B cell (primary cell): ENCODE measurements around the gene SPACA7. TPM values are rescaled to one million over a fixed set of nuclear protein-coding genes. Genes with fewer than 3 reads are reported as not detected.

Source experiments
- ATAC-seq: fragments of 200-7000 bp; cut with Tn5 transposase; one replicate; pipeline ENCODE4 v1.10.0; 2021; ENCODE audit warnings: low read depth, mild to moderate bottlenecking, moderate number of reproducible peaks, moderate library complexity
- CTCF ChIA-PET: fragments of 350-600 bp; sonication (Branson Sonifier 250); formaldehyde crosslinking; loops from one replicate; lab custom pipeline; 2021; ENCODE audit warnings: antibody characterized with exemption, inconsistent platforms; lab: Charles Lee
- POLR2A ChIA-PET: fragments of 350-600 bp; sonication (Branson Sonifier 250); formaldehyde crosslinking; loops from one replicate; lab custom pipeline; 2021; ENCODE audit warnings: antibody characterized with exemption; lab: Charles Lee
- DNase-seq: peaks from one replicate; pipeline ENCODE4 v3.0.0; 2013
- H2AFZ ChIP-seq: 2 replicates; pipeline ENCODE4 v1.6.1; 2012; ENCODE audit warnings: mild to moderate bottlenecking, low read depth, low read length; ENCODE audit not compliant: insufficient read depth, poor library complexity, severe bottlenecking
- H3K27ac ChIP-seq, 2 donors: 1 replicate in 1 of 2; 2 replicates in 1 of 2; pipeline ENCODE4 v1.5.1; 2012 to 2013; ENCODE audit warnings: low read length in 2 of 2, mild to moderate bottlenecking in 2 of 2, moderate library complexity in 1 of 2
- H3K27me3 ChIP-seq, 4 experiments: fragments of 200-600 bp in 1 of 4; sonication (generic) in 1 of 4; replicated peaks in 1 of 4; 1 replicate in 2 of 4; 2 replicates in 2 of 4; pipeline versions ENCODE4 v1.6.1 to v1.7.0; 2013 to 2016; ENCODE audit warnings: low read length in 3 of 4, mild to moderate bottlenecking in 2 of 4, mixed read lengths in 1 of 4, moderate library complexity in 1 of 4; ENCODE audit not compliant: insufficient read depth in 4 of 4, control insufficient read depth in 3 of 4; ENCODE audit errors: control extremely low read depth in 1 of 4
- H3K36me3 ChIP-seq, 2 experiments: replicated peaks in 1 of 2; 1 replicate in 1 of 2; 2 replicates in 1 of 2; pipeline versions ENCODE4 v1.6.1 to v1.7.1; 2013; ENCODE audit warnings: low read length in 1 of 2; ENCODE audit not compliant: insufficient read depth in 2 of 2, control insufficient read depth in 1 of 2; ENCODE audit errors: control extremely low read depth in 1 of 2, extremely low read depth in 1 of 2
- H3K4me1 ChIP-seq, 2 donors: fragments of 200-600 bp in 1 of 2; sonication (generic) in 1 of 2; 1 replicate in 1 of 2; 2 replicates in 1 of 2; pipeline versions ENCODE4 v1.5.1 to v1.6.1; 2013 to 2017; ENCODE audit warnings: low read length in 2 of 2; ENCODE audit not compliant: control insufficient read depth in 2 of 2, insufficient read depth in 2 of 2
- H3K4me2 ChIP-seq: replicated peaks from 2 replicates; pipeline ENCODE3; 2012; ENCODE audit warnings: mild to moderate bottlenecking, low read depth, low read length; ENCODE audit not compliant: poor library complexity, severe bottlenecking
- H3K4me3 ChIP-seq, 5 experiments: fragments of 200-600 bp in 1 of 5; sonication (generic) in 1 of 5; 1 replicate in 3 of 5; 2 replicates in 2 of 5; pipeline versions ENCODE4 v1.5.1 to v1.7.0; 2011 to 2016; ENCODE audit warnings: low read length in 4 of 5, mild to moderate bottlenecking in 4 of 5, low read depth in 2 of 5, control low read depth in 1 of 5, moderate library complexity in 1 of 5; ENCODE audit not compliant: insufficient read depth in 1 of 5; ENCODE audit errors: control extremely low read depth in 1 of 5, extremely low read depth in 1 of 5
- H3K79me2 ChIP-seq: fragments of 200-600 bp; sonication (generic); one replicate; pipeline ENCODE4 v1.6.0; 2016; ENCODE audit warnings: low read length; ENCODE audit not compliant: control insufficient read depth, insufficient read depth
- H3K9ac ChIP-seq: fragments of 200-600 bp; sonication (generic); 2 replicates; pipeline ENCODE4 v1.6.1; 2017; ENCODE audit warnings: mild to moderate bottlenecking, low read length, moderate library complexity
- H3K9me3 ChIP-seq, 3 donors: one replicate each; pipeline versions ENCODE4 v1.6.1 to v1.7.1; 2013; ENCODE audit warnings: low read length in 2 of 3; ENCODE audit not compliant: control insufficient read depth in 2 of 3, insufficient read depth in 1 of 3; ENCODE audit errors: control extremely low read depth in 1 of 3
- H4K20me1 ChIP-seq: 2 replicates; pipeline ENCODE4 v1.6.0; 2012; ENCODE audit warnings: mild to moderate bottlenecking, low read length; ENCODE audit not compliant: insufficient read depth, control insufficient read depth, poor library complexity, severe bottlenecking
- H3K27ac Mint-ChIP-seq: one replicate; pipeline ENCODE4 v1.8.0; 2021; ENCODE audit warnings: mixed read lengths
- H3K27me3 Mint-ChIP-seq: one replicate; pipeline ENCODE4 v1.8.0; 2021; ENCODE audit warnings: mixed read lengths
- H3K4me1 Mint-ChIP-seq: one replicate; pipeline ENCODE4 v1.8.0; 2021; ENCODE audit warnings: mixed read lengths
- H3K4me3 Mint-ChIP-seq: one replicate; pipeline ENCODE4 v1.8.0; 2021; ENCODE audit warnings: mixed read lengths
- H3K9me3 Mint-ChIP-seq: one replicate; pipeline ENCODE4 v1.8.0; 2022; ENCODE audit warnings: mixed read lengths; ENCODE audit not compliant: insufficient read depth
- EZH2 ChIP-seq: IDR thresholded peaks from 2 replicates; pipeline ENCODE4 v1.6.1; 2012; ENCODE audit warnings: borderline replicate concordance, low read depth, mild to moderate bottlenecking, moderate library complexity, low read length; ENCODE audit not compliant: insufficient read depth, poor library complexity, severe bottlenecking
- WGBS: methylation state at CpG from one replicate; pipeline ENCODE4 v1.1.5; 2013; ENCODE audit warnings: missing lambda C conversion rate; ENCODE audit not compliant: insufficient coverage; 5-methylcytosine and 5-hydroxymethylcytosine counted together
- intact Hi-C: fragments of 100-400 bp; cut with micrococcal nuclease; formaldehyde crosslinking; loops from one replicate; pipeline ENCODE4 v1.10.0; 2022
- polyA plus RNA-seq: library from polyadenylated mRNA; depleted of rRNA; stranded (reverse); fragments of >200 nt; gene quantifications from 2 replicates; pipeline ENCODE4 v1.2.3, GENCODE V29; 2012
- total RNA-seq, 2 donors: library from RNA; stranded (reverse); fragments of 120-200 nt in 1 of 2; gene quantifications; 1 replicate in 1 of 2; 2 replicates in 1 of 2; pipeline versions ENCODE4 v1.2.3 to v1.2.4, GENCODE V29; 2013 to 2022
- TF ChIP-seq, protein P1 (sequence below): fragments of 200-600 bp; IDR thresholded peaks from one replicate; pipeline ENCODE4 v1.8.0; 2022; ENCODE audit warnings: antibody characterized with exemption, mild to moderate bottlenecking

The SPACA7 gene
- total and polyA plus RNA-seq, 2 donors (not counting 1 experiment from before 2014, with no cell fraction given) = not detected

DNA sequence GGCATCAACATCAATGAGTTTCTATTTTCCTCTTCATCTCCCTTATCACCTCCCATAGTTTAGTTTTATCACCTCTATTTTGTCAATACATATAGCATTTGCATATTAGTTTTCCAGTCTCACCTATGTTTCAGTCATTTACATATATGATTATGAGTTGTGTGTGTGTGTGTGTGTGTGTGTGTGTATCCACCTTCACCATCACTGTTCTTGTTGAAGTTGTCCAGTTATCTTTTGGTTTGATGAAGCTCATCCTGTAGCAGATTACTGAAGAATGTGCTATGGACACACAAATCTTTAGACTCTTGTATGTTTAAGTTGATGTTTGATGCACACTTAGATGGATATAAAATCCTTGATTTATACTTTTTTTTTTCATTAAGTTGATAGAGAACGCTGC lies 40.5 kb downstream of the SPACA7 start:
- intact Hi-C loops = no loop called here
- no peak for TF ChIP-seq EZH2
- TF ChIP-seq, protein P1, sequence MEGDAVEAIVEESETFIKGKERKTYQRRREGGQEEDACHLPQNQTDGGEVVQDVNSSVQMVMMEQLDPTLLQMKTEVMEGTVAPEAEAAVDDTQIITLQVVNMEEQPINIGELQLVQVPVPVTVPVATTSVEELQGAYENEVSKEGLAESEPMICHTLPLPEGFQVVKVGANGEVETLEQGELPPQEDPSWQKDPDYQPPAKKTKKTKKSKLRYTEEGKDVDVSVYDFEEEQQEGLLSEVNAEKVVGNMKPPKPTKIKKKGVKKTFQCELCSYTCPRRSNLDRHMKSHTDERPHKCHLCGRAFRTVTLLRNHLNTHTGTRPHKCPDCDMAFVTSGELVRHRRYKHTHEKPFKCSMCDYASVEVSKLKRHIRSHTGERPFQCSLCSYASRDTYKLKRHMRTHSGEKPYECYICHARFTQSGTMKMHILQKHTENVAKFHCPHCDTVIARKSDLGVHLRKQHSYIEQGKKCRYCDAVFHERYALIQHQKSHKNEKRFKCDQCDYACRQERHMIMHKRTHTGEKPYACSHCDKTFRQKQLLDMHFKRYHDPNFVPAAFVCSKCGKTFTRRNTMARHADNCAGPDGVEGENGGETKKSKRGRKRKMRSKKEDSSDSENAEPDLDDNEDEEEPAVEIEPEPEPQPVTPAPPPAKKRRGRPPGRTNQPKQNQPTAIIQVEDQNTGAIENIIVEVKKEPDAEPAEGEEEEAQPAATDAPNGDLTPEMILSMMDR = no peak
- H3K4me3 ChIP-seq = no peak overlapping the region
- H3K9me3 ChIP-seq = peaks cover 0 to 32% (median 29%) of the 10 kb centered on the region in 3 donors
- Mint-ChIP-seq H3K27ac (no peak overlapping the region), H3K9me3 (peaks cover 23% of the 10 kb centered on the region), H3K27me3 (peaks cover 3% of the 10 kb centered on the region), H3K4me3 (no peak overlapping the region), H3K4me1 (no peaks in the 10 kb centered on the region)
- CTCF ChIA-PET = no interaction called here
- H3K79me2 ChIP-seq = no peaks in the 10 kb centered on the region
- DNase-seq (no peak), ATAC-seq (no peak)
- H3K4me1 ChIP-seq = no peaks in the 10 kb centered on the region
- WGBS = no CpG with 5 or more reads among the region's 1 CpG
- no peak overlapping the region for H3K4me2 ChIP-seq
- no peaks in the 10 kb centered on the region for H4K20me1 ChIP-seq
- no peak overlapping the region for H2AFZ ChIP-seq
- peaks cover 0 to 3% (median 0%) of the 10 kb centered on the region in 4 experiments for H3K27me3 ChIP-seq
- H3K9ac ChIP-seq = no peak overlapping the region
- H3K27ac ChIP-seq = no peak overlapping the region
- no peaks in the 10 kb centered on the region for H3K36me3 ChIP-seq
- POLR2A ChIA-PET = no interaction called here

DNA sequence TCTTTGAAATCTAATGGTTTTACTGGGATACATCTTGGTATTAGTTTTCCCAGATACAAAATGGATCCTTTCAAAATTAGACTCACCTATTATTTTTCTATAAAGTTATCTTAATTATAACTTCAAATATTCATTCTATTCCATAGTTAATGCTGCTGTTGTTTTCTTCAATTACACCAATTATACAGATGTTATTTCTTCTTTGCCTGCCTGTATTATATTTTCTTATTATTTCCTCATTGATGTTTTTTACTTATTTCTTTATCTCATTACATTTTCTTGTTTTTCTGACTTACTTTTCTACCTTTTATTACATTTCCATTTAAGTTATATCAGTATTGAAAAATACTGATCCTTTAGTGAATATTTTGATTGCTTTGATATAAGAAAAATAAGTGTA lies 40.9 kb downstream of the SPACA7 start:
- DNase-seq (no peak), ATAC-seq (no peak)
- ChIA-PET POLR2A (no interaction called here), CTCF (no interaction called here)
- Mint-ChIP-seq H3K27me3 (peaks cover 3% of the 10 kb centered on the region), H3K4me1 (no peaks in the 10 kb centered on the region), H3K4me3 (no peak overlapping the region), H3K9me3 (peaks cover 23% of the 10 kb centered on the region), H3K27ac (no peak overlapping the region)
- Histone ChIP-seq H3K9ac (no peak overlapping the region), H3K4me3 (no peak overlapping the region), H3K27me3 (peaks cover 0 to 3% (median 0%) of the 10 kb centered on the region in 4 experiments), H3K4me2 (no peak overlapping the region), H3K36me3 (no peaks in the 10 kb centered on the region), H4K20me1 (no peaks in the 10 kb centered on the region), H3K79me2 (no peaks in the 10 kb centered on the region), H3K9me3 (peaks cover 0 to 32% (median 29%) of the 10 kb centered on the region in 3 donors), H2AFZ (no peak overlapping the region), H3K4me1 (no peaks in the 10 kb centered on the region), H3K27ac (no peak overlapping the region)
- intact Hi-C loops = no loop called here
- no peak for TF ChIP-seq EZH2
- TF ChIP-seq, protein P1 = no peak
